Left hindlimb (tissue), 1 donor: Measurements from ENCODE around the gene ADRA2B.
A peak's percentile ranks its signal among the peaks of the same experiment; 100 is the strongest.

Source experiments
- DNase-seq: peaks from one replicate; pipeline ENCODE4 v3.0.0-alpha.2; 2018

ADRA2B gene

GRCh38 chr2:96136129-96136720 lies 19.9 kb upstream of the ADRA2B start:
- DNase-seq, result no peak

- DNase-seq, result no peak
These were observed 19.2 kb upstream of the ADRA2B start for GRCh38 chr2:96135621-96136020.

- DNase-seq, result no peak
These were observed 18.8 kb upstream of the ADRA2B start for GRCh38 chr2:96135171-96135570.

GRCh38 chr2:96134421-96134820 lies 18.1 kb upstream of the ADRA2B start:
- DNase-seq, result no peak

- no peak for DNase-seq
These were observed 15.7 kb upstream of the ADRA2B start for GRCh38 chr2:96131813-96132745.

- no peak for DNase-seq
These were observed 14.9 kb upstream of the ADRA2B start for GRCh38 chr2:96131152-96131812.

- DNase-seq, result no peak
These were observed 14.1 kb upstream of the ADRA2B start for GRCh38 chr2:96130483-96130882.

GRCh38 chr2:96129528-96130120 lies 13.3 kb upstream of the ADRA2B start:
- no peak for DNase-seq

GRCh38 chr2:96128456-96128855 lies 12.1 kb upstream of the ADRA2B start:
- no peak for DNase-seq

GRCh38 chr2:96124406-96125265 lies 8.3 kb upstream of the ADRA2B start:
- DNase-seq, result no peak

GRCh38 chr2:96123936-96124335 lies 7.6 kb upstream of the ADRA2B start:
- no peak for DNase-seq

GRCh38 chr2:96123290-96123689 lies 6.9 kb upstream of the ADRA2B start:
- DNase-seq, result no peak

GRCh38 chr2:96122391-96122790 lies 6.0 kb upstream of the ADRA2B start:
- no peak for DNase-seq

GRCh38 chr2:96121414-96121813 lies 5.0 kb upstream of the ADRA2B start:
- DNase-seq, result no peak

GRCh38 chr2:96120991-96121390 lies 4.6 kb upstream of the ADRA2B start:
- DNase-seq, result peak; percentile 7

- peak; percentile 23 for DNase-seq
These were observed 3.8 kb upstream of the ADRA2B start for GRCh38 chr2:96120091-96120720.

- DNase-seq, result peak; percentile 16
These were observed 3.0 kb upstream of the ADRA2B start for GRCh38 chr2:96119389-96119751.

GRCh38 chr2:96118698-96119388 lies 2.5 kb upstream of the ADRA2B start:
- DNase-seq, result peak; percentile 17

GRCh38 chr2:96117701-96118588 lies 1.6 kb upstream of the ADRA2B start:
- DNase-seq, result peak; percentile 24

- peak; percentile 51 for DNase-seq
These were observed 635 bp upstream of the ADRA2B start for GRCh38 chr2:96116879-96117533.
